Lower leg skin (tissue), 4 donors: Measurements from ENCODE around the gene PRR9. TPM values are rescaled to one million over a fixed set of nuclear protein-coding genes. Genes with fewer than 3 reads are reported as not detected.
"Not testable (repeated sequence)": the region's sequence is repeated elsewhere in the genome, so short reads cannot be mapped to it uniquely, and the experiment has no call there.

Experiments
- DNase-seq, 2 donors: peaks; one replicate each; pipeline ENCODE4 v3.0.0-alpha.2; 2019; ENCODE audit warnings: low spot score in 2 of 2
- H3K4me3 ChIP-seq: fragments of 200-600 bp; sonication (generic); 2 replicates; pipeline ENCODE4 v1.5.1; 2017; ENCODE audit warnings: mild to moderate bottlenecking, low read depth; ENCODE audit not compliant: poor library complexity, severe bottlenecking
- CTCF ChIP-seq, 3 donors: fragments of 450-650 bp; IDR thresholded peaks; one replicate each; pipeline ENCODE4 v1.5.1; 2016; ENCODE audit warnings: antibody characterized with exemption in 3 of 3, mild to moderate bottlenecking in 3 of 3, moderate library complexity in 2 of 3
- POLR2A ChIP-seq, 2 donors: fragments of 450-650 bp; IDR thresholded peaks; one replicate each; pipeline ENCODE4 v1.6.1; 2016 to 2017; ENCODE audit warnings: antibody characterized with exemption in 2 of 2, mild to moderate bottlenecking in 1 of 2, moderate library complexity in 1 of 2
- WGBS, 2 donors: methylation state at CpG; one replicate each; pipeline ENCODE4 v1.1.5; 2018; 5-methylcytosine and 5-hydroxymethylcytosine counted together
- intact Hi-C: fragments of 100-400 bp; cut with DNase I; formaldehyde crosslinking; loops from one replicate; pipeline ENCODE4 v1.15.0; 2023; ENCODE audit warnings: low total_unique reads
- total RNA-seq, 4 donors: library from RNA; depleted of rRNA; stranded (reverse); fragments of >200 nt; gene quantifications; one replicate each; pipeline ENCODE4 v1.1.0, GENCODE V29; 2016

The PRR9 gene
- 10 to 100 TPM in 1 of 4 donors, 1 to 10 TPM in 1, under 1 TPM in 2; 0.34 to 46.0 (median 0.91) TPM for total RNA-seq

- TF ChIP-seq CTCF (IDR thresholded peaks at IDR 0.05) = no peak
- no peak for TF ChIP-seq POLR2A (IDR thresholded peaks at IDR 0.05)
- H3K4me3 ChIP-seq = no peak within 1 kb of the TSS
- no peak for DNase-seq
- intact Hi-C loops = no loop called here
- WGBS, 2 donors = 64 to 67% methylated on average over 1 to 3 of the region's 3 CpGs
Observed at GRCh38 chr1:153217212-153217611, at the start of gene PRR9. TSS of gene PRR9 (plus strand) at chr1:153217584. CDS start at chr1:153218145, 561 bp downstream.

- TF ChIP-seq CTCF (IDR thresholded peaks at IDR 0.05) (no peak), POLR2A (IDR thresholded peaks at IDR 0.05) (no peak)
- no peak overlapping the region for H3K4me3 ChIP-seq
- WGBS, 2 donors = 73 to 83% methylated on average over 2 of the region's 2 CpGs
- intact Hi-C loops = no loop called here
- DNase-seq = no peak
Observed at GRCh38 chr1:153168686-153169085, 48.7 kb upstream of the PRR9 start.

- no peak for DNase-seq
- TF ChIP-seq POLR2A (IDR thresholded peaks at IDR 0.05) = no peak
- no peak for TF ChIP-seq CTCF (IDR thresholded peaks at IDR 0.05)
- H3K4me3 ChIP-seq = no peak overlapping the region
- intact Hi-C loops = no loop called here
Observed at GRCh38 chr1:153174624-153175023, 42.8 kb upstream of the PRR9 start.

GRCh38 chr1:153178922-153179321 is 38.5 kb upstream of the PRR9 start:
- TF ChIP-seq CTCF (IDR thresholded peaks at IDR 0.05) (no peak), POLR2A (IDR thresholded peaks at IDR 0.05) (no peak)
- no peak overlapping the region for H3K4me3 ChIP-seq
- no peak for DNase-seq
- intact Hi-C loops = no loop called here

- no peak for DNase-seq
- TF ChIP-seq POLR2A (IDR thresholded peaks at IDR 0.05) (no peak), CTCF (IDR thresholded peaks at IDR 0.05) (no peak)
- no peak overlapping the region for H3K4me3 ChIP-seq
- WGBS, 2 donors = 60 to 64% methylated on average over 4 of the region's 4 CpGs
- intact Hi-C loops = no loop called here
Observed at GRCh38 chr1:153180556-153180955, 36.8 kb upstream of the PRR9 start.

- 87 to 89% methylated on average over 4 of the region's 4 CpGs for WGBS, 2 donors
- H3K4me3 ChIP-seq, DNase-seq, intact Hi-C loops: not testable (repeated sequence)
Observed at GRCh38 chr1:153188301-153188700, 29.1 kb upstream of the PRR9 start.
